GM12878 (cell line): ENCODE measurements around the gene BACE2.

Experiments used
- CEBPB ChIP-seq, 2 experiments: fragments of 150-350 bp in 1 of 2; IDR thresholded peaks; 2 replicates each; pipeline ENCODE4 v1.6.1; 2012 to 2014; ENCODE audit warnings: low read depth in 2 of 2, low read length in 2 of 2, borderline replicate concordance in 1 of 2, inconsistent platforms in 1 of 2
- CHD1 ChIP-seq: IDR thresholded peaks from 2 replicates; pipeline ENCODE4 v1.6.1; 2012; ENCODE audit warnings: low read depth, low read length, improper control_type of control experiment
- CHD4 ChIP-seq: fragments of 200-600 bp; sonication (generic); IDR thresholded peaks from 2 replicates; pipeline ENCODE4 v1.6.1; 2016; ENCODE audit warnings: mild to moderate bottlenecking
- IRF5 ChIP-seq: fragments of 450-650 bp; IDR thresholded peaks from 2 replicates; pipeline ENCODE4 v1.6.1; 2017; ENCODE audit warnings: borderline replicate concordance
- MTA3 ChIP-seq: IDR thresholded peaks from 2 replicates; pipeline ENCODE4 v1.6.1; 2012; ENCODE audit warnings: low read length, inconsistent platforms, borderline replicate concordance
- NFIC ChIP-seq: IDR thresholded peaks from 2 replicates; pipeline ENCODE4 v1.6.1; 2012; ENCODE audit warnings: low read depth, mild to moderate bottlenecking, inconsistent platforms, low read length, moderate library complexity
- PKNOX1 ChIP-seq: fragments of 450-650 bp; IDR thresholded peaks from 2 replicates; pipeline ENCODE4 v1.6.1; 2016; ENCODE audit warnings: mild to moderate bottlenecking
- RELA ChIP-seq: fragments of 450-650 bp; IDR thresholded peaks from 2 replicates; pipeline ENCODE4 v1.8.0; 2014; ENCODE audit warnings: borderline replicate concordance; ENCODE audit not compliant: partially characterized antibody
- TF ChIP-seq, protein P1 (sequence below): IDR thresholded peaks from 2 replicates; pipeline ENCODE4 v1.6.1; 2012; ENCODE audit warnings: low read depth, low read length, improper control_type of control experiment
- TF ChIP-seq, protein P2 (sequence below), 3 experiments: IDR thresholded peaks in 2 of 3; conservative IDR thresholded peaks in 1 of 3; 2 replicates each; pipeline ENCODE4 v1.5.1; 2011; ENCODE audit warnings: low read depth in 3 of 3, low read length in 3 of 3, mild to moderate bottlenecking in 3 of 3, control low read depth in 2 of 3, moderate library complexity in 2 of 3, inconsistent platforms in 1 of 3, mixed read lengths in 1 of 3; ENCODE audit not compliant: control insufficient read depth in 2 of 3, insufficient read depth in 1 of 3; ENCODE audit errors: extremely low read depth in 1 of 3

DNA sequence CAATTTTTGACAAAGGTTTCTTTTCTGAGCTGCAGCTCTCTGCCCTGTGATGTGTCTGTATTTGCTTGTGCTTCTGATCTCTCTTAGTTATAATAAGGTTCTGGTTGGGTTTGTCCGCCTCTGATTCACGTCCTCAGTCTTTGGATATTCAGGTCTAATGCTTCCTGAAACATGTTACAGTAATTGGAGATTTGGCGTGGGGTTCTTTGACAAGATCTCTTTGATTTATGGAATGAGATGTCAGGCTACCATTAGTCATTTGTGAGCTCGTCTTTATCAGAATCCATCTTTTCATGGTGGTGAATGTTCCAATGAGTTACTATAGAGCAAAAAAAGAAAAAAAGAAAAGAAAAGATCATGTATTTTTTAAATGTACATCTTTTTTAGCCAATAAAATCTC lies 62.5 kb downstream of the BACE2 start:
- TF ChIP-seq, protein P1, sequence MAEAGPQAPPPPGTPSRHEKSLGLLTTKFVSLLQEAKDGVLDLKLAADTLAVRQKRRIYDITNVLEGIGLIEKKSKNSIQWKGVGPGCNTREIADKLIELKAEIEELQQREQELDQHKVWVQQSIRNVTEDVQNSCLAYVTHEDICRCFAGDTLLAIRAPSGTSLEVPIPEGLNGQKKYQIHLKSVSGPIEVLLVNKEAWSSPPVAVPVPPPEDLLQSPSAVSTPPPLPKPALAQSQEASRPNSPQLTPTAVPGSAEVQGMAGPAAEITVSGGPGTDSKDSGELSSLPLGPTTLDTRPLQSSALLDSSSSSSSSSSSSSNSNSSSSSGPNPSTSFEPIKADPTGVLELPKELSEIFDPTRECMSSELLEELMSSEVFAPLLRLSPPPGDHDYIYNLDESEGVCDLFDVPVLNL = no peak
- TF ChIP-seq MTA3 = no peak
- no peak for TF ChIP-seq RELA
- TF ChIP-seq, protein P2, sequence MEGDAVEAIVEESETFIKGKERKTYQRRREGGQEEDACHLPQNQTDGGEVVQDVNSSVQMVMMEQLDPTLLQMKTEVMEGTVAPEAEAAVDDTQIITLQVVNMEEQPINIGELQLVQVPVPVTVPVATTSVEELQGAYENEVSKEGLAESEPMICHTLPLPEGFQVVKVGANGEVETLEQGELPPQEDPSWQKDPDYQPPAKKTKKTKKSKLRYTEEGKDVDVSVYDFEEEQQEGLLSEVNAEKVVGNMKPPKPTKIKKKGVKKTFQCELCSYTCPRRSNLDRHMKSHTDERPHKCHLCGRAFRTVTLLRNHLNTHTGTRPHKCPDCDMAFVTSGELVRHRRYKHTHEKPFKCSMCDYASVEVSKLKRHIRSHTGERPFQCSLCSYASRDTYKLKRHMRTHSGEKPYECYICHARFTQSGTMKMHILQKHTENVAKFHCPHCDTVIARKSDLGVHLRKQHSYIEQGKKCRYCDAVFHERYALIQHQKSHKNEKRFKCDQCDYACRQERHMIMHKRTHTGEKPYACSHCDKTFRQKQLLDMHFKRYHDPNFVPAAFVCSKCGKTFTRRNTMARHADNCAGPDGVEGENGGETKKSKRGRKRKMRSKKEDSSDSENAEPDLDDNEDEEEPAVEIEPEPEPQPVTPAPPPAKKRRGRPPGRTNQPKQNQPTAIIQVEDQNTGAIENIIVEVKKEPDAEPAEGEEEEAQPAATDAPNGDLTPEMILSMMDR (IDR thresholded peaks at IDR 0.05 in 2 of 3, conservative IDR thresholded peaks at IDR 0.05 in 1 of 3; ENCODE audit: control insufficient read depth in 2 of 3, extremely low read depth in 1 of 3, insufficient read depth in 1 of 3, low read depth in 3 of 3, low read length in 3 of 3) = no peak
- no peak for TF ChIP-seq CHD1
- no peak for TF ChIP-seq CHD4
- TF ChIP-seq PKNOX1 = no peak
- TF ChIP-seq IRF5 = no peak
- no peak for TF ChIP-seq NFIC
- TF ChIP-seq CEBPB (IDR thresholded peaks at IDR 0.05; ENCODE audit: borderline replicate concordance in 1 of 2, low read depth in 2 of 2, low read length in 2 of 2) = no peak
